Hepatocyte (in vitro differentiated cells): ENCODE data around the gene SASS6.

Source experiments
- CTCF ChIP-seq: fragments of 200-600 bp; sonication (generic); IDR thresholded peaks from 2 replicates; pipeline ENCODE4 v1.5.1; 2016; ENCODE audit warnings: antibody characterized with exemption, mild to moderate bottlenecking; ENCODE audit not compliant: poor library complexity
- EZH2 ChIP-seq: fragments of 200-600 bp; sonication (generic); IDR thresholded peaks from 2 replicates; pipeline ENCODE4 v1.6.1; 2016; ENCODE audit warnings: antibody characterized with exemption, mild to moderate bottlenecking, borderline replicate concordance

- TF ChIP-seq EZH2 (no peak), CTCF (no peak)
Measured at GRCh38 chr1:100051893-100052292, 80.8 kb downstream of the SASS6 start.
